SKM-1 (cell line): Measurements from ENCODE around the gene PARD3B.

ENCODE experiments used
- DNase-seq: peaks from one replicate; lab custom pipeline; 2025; ENCODE audit not compliant: unreplicated experiment; lab: John Stamatoyannopoulos, UW

PARD3B gene

DNA sequence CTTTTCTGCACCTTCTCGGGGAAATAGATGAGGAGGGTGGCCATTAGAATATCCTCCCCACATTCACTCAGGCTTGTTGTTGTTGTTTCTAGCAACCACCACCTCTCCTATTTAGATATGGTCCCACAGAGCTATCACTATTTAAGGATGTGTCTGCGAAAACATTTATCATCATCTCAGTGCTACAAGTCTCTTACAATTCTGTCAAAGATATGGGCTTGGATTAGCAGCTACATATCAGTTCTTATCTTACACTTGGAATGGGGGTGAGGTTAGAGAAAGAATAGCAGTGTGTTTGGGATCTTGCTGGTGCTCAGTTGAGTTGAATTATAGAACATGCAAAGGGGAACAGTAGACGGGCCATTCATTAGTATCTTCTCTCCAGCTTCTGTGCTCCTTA lies 546.1 kb downstream of the PARD3B start:
- no peak for DNase-seq

GRCh38 chr2:205094031-205094430 lies 548.8 kb downstream of the PARD3B start:
- DNase-seq: no peak

DNA sequence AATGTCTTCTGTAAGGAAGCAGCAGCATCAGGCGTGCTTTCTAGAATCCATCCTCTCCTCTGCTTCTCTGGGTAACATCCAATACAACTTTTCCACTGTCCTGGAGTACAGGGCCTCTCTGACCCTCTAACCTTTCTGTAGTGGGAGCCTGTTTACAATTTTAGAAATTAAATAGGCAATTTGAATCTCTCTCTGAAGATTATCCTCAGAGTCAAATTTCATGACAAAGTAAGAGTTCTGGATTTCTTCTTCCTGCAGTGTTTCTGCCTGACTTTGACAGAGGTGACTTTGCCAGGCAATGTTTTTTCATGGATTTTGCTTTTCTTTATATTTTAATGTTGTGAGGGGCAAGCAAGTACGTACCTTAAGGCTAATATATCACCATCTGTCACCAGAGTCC lies 558.4 kb downstream of the PARD3B start:
- DNase-seq: no peak

DNA sequence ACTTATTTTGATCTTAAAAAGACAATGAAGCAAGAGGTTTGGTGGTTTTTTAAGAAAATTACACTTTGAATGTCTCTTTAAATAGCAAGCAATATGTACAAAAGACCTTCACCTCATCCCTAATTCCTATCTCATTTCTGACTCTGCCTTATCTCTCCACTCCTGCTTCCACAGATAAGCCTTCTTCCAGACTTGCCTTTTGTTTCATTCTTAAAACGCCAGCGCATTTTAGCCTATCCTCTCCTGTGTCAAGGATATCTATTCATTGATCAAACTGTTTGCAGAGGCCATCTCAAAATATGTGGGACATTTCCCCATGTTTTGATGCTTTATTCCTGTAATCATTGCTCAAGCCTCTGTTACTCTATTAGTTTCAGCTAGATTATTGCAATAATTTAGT lies 562.5 kb downstream of the PARD3B start:
- DNase-seq: no peak

GRCh38 chr2:205115511-205115910 lies 570.2 kb downstream of the PARD3B start:
- DNase-seq: no peak

DNA sequence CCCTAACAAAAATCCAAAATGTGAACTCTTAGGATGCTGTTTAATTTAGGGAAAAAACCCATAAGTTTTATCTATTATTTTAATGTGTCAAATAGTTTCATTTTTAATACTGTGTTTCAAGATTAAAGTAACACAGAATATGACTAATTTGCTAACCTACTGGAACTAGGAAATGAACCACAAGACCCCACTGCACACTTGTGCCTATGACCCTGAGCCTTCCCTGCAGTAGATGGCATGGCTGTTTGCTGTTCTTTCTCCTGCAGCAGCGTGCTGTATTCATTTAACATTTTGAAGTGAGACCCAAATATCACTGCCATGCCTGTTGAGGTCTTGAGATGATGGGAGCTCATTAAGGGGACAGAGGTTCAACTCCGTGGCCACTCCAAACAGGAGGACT lies 571.9 kb downstream of the PARD3B start:
- no peak for DNase-seq

DNA sequence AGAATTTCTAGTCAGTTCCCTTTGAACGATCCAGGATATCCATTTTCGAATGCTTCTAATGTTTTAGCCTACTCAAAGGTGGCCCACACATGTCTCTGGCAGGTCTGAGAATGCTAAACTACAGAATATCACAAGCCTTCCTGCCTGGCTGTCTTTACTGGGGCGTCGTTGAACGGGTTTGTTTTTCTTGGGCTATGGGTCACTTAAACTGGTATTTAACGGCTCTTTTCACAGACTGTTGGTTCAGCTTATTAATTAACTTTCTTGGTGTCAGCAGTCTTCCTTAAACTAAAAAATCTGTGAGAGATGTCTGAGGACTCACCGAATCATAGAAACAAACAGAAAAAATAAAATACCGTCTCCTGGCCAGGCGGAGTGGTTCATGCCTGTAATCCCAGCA lies 573.9 kb downstream of the PARD3B start:
- DNase-seq: no peak

DNA sequence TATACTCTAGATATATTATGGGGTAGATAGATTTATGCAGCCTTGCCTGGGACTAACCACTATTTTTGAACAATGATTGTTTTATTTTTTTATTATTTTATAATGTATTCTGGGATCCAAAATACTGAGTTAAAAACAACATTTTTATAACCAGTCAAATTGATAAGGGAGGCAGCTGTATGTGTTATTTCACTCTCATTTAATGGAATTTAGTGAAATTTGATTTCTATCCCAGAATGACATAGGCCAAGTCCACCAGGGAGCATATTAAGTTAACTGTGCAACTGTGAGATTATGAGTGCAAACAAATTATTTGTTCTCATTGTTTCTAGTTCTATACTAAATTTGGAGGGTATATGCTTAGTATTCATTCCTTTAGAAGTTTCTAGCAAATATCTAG lies 583.5 kb downstream of the PARD3B start:
- DNase-seq: no peak

- no peak for DNase-seq
Measured at GRCh38 chr2:205129531-205129930, 584.3 kb downstream of the PARD3B start.

DNA sequence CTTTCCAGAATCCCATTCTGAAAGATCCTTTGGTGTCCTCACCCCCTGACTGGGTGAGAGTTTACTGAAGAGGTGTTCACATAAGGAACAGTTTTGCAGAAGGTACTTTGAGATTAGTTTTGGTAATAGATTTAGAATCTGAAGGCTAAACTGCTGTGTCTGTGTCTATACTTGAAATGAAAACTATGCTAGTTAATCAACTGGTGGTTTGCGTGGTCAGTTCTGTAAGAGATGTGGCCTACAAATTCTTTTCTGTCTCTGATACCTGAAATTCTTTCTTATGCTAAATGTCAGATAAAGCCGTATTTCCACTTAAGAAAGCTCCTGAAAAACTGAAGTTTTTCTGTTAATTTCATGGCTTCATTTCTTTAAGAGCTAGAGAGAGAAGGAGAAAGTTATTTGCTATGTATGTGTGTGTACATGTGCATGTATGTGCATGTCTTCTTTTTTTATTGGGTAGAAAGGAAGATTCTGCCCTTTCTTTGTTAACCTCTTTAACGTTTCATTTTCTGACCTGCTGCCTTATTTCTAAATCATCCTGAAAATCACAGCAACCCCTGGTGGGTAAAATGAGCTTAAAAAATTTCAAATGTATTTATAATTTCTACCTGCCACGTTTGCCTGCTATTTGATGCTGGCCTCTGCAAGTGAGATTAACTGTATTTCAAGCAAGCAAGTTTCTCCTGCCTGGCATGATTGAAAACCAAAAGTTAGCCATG lies 585.0 kb downstream of the PARD3B start:
- no peak for DNase-seq

GRCh38 chr2:205133544-205133943 lies 588.3 kb downstream of the PARD3B start:
- no peak for DNase-seq

DNA sequence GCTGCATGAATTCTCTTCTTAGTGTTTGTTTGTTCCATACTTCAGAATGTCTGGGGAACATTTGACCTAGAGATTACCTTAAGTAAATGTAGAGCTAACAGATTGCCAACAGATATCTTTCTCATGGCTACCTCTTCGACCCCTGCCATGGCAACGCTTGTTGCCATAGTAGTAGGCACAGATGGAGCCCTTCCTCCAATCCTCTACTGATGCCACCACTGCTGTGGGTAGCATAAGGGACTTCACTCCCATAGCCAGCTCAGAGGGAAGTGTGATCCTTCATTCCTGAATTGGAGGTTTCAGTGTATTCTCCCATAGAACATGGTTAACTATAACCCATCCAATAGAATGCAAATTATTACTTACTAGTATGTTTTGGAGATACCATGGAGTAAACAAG lies 593.5 kb downstream of the PARD3B start:
- no peak for DNase-seq

GRCh38 chr2:205139822-205140463 lies 594.7 kb downstream of the PARD3B start:
- no peak for DNase-seq

DNA sequence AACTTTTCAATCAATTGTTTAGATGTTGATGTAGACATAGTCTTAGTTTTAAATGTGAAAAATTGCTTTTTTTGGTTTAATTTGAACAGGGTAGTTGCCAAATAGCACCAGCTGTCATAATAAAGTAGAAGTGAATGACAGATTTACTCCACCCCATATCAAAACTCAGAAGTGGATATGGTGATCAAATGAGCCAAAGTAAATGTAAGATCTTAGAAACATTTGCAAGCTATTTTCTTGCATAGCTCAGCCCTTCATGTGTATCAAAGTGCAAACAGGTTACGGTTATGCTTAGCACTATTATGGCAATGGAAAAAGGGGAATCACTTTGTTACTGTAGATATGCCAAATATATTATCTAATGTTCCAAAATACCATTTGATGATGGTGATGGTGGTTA lies 596.1 kb downstream of the PARD3B start:
- no peak for DNase-seq

- no peak for DNase-seq
Measured at GRCh38 chr2:205145888-205146287, 600.6 kb downstream of the PARD3B start.

GRCh38 chr2:205148755-205149154 lies 603.5 kb downstream of the PARD3B start:
- no peak for DNase-seq

DNA sequence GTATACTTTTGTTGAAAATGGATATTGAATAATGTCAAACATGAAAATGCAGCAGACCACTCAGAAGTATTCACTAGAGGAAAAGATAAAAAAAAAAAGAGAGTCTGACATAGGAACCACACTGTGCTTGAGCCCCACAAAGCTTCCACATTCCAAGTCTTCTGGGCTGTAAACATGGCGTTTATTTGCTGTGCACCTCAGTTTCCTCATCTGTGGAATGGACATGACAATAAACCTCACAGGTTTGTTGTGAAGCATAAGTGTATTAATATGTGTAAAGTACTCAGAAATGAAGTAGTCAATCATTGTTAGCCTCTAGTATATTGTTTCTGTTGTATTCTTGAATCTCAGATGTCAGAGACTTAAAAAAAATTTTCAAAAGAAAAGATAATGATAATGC lies 611.2 kb downstream of the PARD3B start:
- DNase-seq: no peak

GRCh38 chr2:205158404-205158803 lies 613.1 kb downstream of the PARD3B start:
- no peak for DNase-seq

DNA sequence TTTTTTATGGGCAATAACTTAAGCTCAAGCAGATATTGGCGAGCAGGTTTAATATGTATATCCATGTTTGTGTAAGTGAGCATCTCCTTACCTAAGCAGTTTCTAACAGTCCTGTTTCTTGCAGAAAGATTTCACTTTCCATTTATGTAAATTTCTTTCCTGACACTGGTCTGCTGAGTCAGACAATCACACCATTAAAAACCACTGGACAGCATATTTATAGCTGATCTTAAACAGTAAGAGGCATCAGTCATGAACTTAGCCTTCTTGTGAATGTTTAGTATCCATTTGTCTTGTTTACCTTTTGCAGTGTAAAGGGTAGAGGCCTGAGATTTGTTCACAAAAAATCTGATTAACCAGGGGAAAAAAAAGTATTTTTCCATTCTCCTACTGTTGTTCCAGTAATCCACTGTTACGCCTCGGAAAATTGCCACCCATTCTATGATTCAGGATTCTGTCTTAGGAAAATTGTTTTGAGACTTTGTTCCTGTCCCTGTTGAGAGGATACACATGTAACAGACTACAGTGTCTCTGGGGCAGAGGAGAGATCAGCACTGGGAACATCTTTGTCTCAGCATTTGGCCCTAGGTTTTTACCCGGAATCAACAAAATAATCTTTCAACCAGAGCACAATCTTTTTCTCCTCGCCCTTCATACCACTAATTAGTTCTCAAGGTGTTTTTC lies 616.0 kb downstream of the PARD3B start:
- no peak for DNase-seq

DNA sequence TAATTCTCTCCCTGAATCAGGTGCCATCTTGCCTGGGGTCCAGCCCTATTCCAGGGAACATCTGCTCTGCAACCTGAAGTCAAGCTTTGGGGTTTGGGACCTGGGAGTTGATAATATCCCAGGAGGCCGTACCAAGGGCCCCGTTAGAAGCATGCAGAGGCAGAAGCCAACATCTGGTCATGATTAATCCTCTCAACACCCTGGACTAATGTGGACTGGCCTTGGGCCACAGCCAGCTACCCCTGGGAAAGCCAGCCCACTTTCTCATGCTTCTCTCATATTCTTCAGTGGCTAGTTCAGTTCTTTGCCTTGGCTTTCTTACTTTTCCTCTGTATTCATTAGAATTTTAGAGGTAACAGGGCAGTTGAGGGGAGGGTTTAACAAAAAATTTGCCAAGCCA lies 621.5 kb downstream of the PARD3B start:
- no peak for DNase-seq

DNA sequence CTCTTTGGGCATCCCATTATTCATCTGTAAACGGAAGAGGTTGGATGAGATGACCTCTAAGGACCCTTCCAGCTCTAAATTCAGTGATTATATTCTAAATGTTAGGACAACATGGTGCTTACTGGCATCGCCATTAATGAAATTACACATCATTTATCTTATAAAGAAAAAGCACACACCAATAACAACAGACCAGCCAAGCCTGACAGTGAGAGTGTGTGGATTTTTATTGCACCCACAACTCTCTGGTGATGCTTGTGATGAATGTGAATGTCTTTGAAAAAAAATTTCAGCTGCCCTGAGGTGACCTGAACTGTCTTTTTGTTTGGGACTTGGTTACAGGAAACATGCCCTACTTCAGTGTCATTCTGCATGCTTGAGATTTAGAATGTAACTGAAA lies 623.7 kb downstream of the PARD3B start:
- no peak for DNase-seq

- no peak for DNase-seq
Measured at GRCh38 chr2:205169464-205169863, 624.2 kb downstream of the PARD3B start.
